ENCODE results near the gene CTIF. TPM values are rescaled to one million over a fixed set of nuclear protein-coding genes. Genes with fewer than 3 reads are reported as not detected.

The CTIF gene
- total and polyA plus RNA-seq, 12 donors = 44.5 to 74.1 (median 58.9) TPM

- no peaks in the 10 kb centered on the region for H3K27me3 ChIP-seq
- ATAC-seq = no peak
- intact Hi-C loops (cut with DNase I) = no loop called here
- no peak for DNase-seq
- peaks cover 5 to 58% (median 39%) of the 10 kb centered on the region in 9 donors for H3K4me1 ChIP-seq
- peaks cover 0 to 13% (median 4%) of the 10 kb centered on the region in 11 donors for H3K9me3 ChIP-seq
- TF ChIP-seq, protein P1, sequence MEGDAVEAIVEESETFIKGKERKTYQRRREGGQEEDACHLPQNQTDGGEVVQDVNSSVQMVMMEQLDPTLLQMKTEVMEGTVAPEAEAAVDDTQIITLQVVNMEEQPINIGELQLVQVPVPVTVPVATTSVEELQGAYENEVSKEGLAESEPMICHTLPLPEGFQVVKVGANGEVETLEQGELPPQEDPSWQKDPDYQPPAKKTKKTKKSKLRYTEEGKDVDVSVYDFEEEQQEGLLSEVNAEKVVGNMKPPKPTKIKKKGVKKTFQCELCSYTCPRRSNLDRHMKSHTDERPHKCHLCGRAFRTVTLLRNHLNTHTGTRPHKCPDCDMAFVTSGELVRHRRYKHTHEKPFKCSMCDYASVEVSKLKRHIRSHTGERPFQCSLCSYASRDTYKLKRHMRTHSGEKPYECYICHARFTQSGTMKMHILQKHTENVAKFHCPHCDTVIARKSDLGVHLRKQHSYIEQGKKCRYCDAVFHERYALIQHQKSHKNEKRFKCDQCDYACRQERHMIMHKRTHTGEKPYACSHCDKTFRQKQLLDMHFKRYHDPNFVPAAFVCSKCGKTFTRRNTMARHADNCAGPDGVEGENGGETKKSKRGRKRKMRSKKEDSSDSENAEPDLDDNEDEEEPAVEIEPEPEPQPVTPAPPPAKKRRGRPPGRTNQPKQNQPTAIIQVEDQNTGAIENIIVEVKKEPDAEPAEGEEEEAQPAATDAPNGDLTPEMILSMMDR (IDR thresholded peaks at IDR 0.05) = no peak
- H3K4me3 ChIP-seq = no peak overlapping the region
- H3K36me3 ChIP-seq = no peaks in the 10 kb centered on the region
- peak overlapping the region in 1 of 10 donors; percentile 25 for H3K27ac ChIP-seq
Observed at GRCh38 chr18:48562075-48562474, 23.2 kb downstream of the CTIF start.

GRCh38 chr18:48563027-48563426 is 24.2 kb downstream of the CTIF start:
- ATAC-seq = peak in 6 of 8 donors; percentile 37 to 79 (median 59)

DNA sequence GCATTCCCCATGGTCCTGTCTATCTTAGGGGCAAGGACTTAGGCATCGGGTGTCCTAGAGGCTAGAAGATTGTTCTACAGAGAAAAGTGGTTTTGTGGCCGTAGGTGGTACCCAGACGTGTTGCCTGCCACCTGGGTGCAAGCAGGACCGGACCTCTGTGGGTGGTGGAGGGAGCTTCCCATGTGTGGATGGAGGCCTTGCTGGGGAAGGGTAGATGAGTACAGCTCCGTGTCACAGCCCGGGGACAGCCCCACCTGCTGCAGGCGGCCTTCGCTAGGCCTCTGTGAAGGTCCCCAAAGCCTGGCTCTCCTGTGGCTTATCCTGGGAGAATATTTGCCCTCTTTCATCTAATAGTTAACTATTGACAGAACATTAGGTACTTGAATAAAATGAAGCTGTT is 25.3 kb downstream of the CTIF start:
- Histone ChIP-seq H3K4me3 (no peak overlapping the region), H3K27ac (peak overlapping the region in 2 of 10 donors; percentile 37 to 43), H3K4me1 (peaks cover 5 to 61% (median 39%) of the 10 kb centered on the region in 9 donors), H3K9me3 (peaks cover 0 to 10% (median 4%) of the 10 kb centered on the region in 11 donors), H3K36me3 (no peaks in the 10 kb centered on the region), H3K27me3 (no peaks in the 10 kb centered on the region)
- intact Hi-C loops (cut with DNase I) = no loop called here
- ATAC-seq (peak in 1 of 8 donors; percentile 12), DNase-seq (no peak)
- 93% methylated on average over 8 of the region's 8 CpGs for WGBS, 2 donors
- TF ChIP-seq, protein P1 (IDR thresholded peaks at IDR 0.05) = no peak

More at GRCh38 chr18:48563027-48563426, 24.2 kb downstream of the CTIF start:
- H3K27me3 ChIP-seq = no peaks in the 10 kb centered on the region
- DNase-seq = no peak
- WGBS, 2 donors = 85 to 88% methylated on average over 2 of the region's 2 CpGs
- peaks cover 5 to 58% (median 39%) of the 10 kb centered on the region in 9 donors for H3K4me1 ChIP-seq
- TF ChIP-seq, protein P1 (IDR thresholded peaks at IDR 0.05) = no peak
- H3K36me3 ChIP-seq = no peaks in the 10 kb centered on the region
- H3K27ac ChIP-seq = peak overlapping the region in 3 of 10 donors; percentile 16 to 43 (median 37)
- intact Hi-C loops (cut with DNase I) = no loop called here
- H3K4me3 ChIP-seq = no peak overlapping the region
- H3K9me3 ChIP-seq = peaks cover 0 to 13% (median 4%) of the 10 kb centered on the region in 11 donors

DNA sequence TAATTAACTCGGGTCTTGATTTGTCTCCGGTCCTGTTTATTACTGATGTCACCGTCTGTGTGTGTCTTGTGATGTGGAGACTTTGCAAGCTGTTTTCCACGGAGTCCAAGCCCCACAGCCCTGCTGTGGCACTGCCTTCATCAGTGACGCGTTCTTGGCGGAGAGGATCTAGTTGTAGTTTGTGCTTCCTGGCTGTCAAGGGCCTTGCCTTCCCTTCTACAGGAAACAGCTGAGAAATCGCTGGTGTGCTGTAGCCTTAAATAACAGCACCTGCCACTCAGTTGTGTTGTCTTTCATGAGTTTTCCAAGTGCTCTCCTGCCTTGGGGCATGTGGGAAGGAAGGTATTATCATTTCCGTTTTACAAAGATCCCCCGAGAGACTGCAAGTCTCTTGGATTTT is 26.3 kb downstream of the CTIF start:
- Histone ChIP-seq H3K4me1 (peaks cover 12 to 70% (median 39%) of the 10 kb centered on the region in 9 donors), H3K27me3 (no peaks in the 10 kb centered on the region), H3K36me3 (no peaks in the 10 kb centered on the region), H3K4me3 (no peak overlapping the region), H3K9me3 (peaks cover 0 to under 1% (median 0%) of the 10 kb centered on the region in 11 donors), H3K27ac (peak overlapping the region in 4 of 10 donors; percentile 13 to 37 (median 16))
- TF ChIP-seq, protein P1 (IDR thresholded peaks at IDR 0.05) = no peak
- intact Hi-C loops (cut with DNase I) = no loop called here
- WGBS, 2 donors = 39 to 45% methylated on average over 10 of the region's 10 CpGs
- ATAC-seq (peak in 7 of 8 donors; percentile 32 to 73 (median 47)), DNase-seq (no peak)

All from heart right ventricle (tissue), 16 donors.